GM18508 (cell line): ENCODE measurements around the gene DHRS3.
"Not testable (repeated sequence)": the region's sequence is repeated elsewhere in the genome, so short reads cannot be mapped to it uniquely, and the experiment has no call there.

Experiments
- ATAC-seq: cut with Tn5 transposase; IDR thresholded peaks from one replicate; pipeline ENCODE4 v1.9.1; 2021; ENCODE audit warnings: moderate number of reproducible peaks; ENCODE audit not compliant: insufficient read depth, unreplicated experiment

The DHRS3 gene, protein sequence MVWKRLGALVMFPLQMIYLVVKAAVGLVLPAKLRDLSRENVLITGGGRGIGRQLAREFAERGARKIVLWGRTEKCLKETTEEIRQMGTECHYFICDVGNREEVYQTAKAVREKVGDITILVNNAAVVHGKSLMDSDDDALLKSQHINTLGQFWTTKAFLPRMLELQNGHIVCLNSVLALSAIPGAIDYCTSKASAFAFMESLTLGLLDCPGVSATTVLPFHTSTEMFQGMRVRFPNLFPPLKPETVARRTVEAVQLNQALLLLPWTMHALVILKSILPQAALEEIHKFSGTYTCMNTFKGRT

DNA sequence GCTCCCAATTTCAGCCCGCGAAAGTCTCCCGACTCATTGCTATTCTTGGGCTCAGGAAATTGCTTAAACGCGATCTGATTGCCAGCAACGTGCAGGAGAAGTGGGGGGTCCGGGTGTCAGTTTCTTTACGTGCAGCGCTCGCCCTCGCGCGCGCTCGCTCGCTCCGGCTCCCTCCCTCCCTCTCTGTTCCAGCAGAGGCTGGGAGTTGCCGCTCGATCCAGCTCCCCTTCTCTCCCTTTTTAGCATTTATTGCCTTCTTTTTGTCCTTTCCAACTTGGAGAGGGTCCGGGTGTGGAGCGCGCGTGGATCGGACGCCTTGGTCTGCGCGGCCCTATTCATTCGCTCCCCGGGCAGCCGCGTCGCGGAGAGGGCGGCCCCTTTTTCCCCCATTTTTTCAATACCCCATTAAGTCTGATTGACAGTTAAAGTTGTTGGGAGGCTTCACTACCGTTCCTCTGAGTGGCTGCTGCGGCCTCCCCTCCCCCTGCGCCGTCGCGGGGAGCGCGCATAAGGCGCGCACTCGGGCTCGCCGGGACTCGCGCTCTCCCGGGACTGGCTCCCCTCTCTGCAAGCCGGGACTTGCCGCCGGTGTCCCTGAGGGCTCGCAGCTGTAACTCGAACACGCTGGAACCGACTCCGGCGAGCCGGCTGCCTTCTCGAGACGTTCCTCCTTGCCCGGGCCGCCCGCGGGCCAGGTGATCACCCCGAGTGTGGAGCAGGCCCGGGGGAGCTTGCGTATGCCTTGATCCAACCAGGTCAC is at the start of gene DHRS3:
DHRS3 (minus strand) TSS at position 310 of the 760 bp plus-strand sequence. CDS start 862 bp downstream, outside the sequence.
- no peak for ATAC-seq

DNA sequence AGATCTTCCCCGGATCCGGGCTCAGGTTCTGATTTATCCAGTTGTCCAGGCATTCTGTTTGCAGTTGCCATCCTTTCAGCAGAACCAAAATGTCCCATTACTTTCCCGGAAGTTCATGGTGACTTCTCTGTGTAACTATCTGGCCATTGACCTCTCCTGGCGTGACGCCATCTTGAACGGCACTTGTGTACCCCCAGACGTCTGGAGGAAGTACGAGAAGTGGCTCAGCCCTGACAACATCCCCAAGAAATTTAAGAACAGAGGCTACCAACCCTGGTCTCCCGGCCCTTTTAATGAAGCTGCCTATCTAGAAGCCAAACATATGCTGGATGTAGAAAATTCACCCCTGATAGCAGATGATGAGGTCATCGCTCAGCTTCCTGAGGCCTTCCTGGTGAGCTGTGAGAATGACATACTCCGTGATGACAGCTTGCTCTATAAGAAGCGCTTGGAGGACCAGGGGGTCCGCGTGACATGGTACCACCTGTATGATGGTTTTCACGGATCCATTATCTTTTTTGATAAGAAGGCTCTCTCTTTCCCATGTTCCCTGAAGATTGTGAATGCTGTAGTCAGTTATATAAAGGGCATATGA is 48.2 kb upstream of the DHRS3 start:
- ATAC-seq, result no peak

DNA sequence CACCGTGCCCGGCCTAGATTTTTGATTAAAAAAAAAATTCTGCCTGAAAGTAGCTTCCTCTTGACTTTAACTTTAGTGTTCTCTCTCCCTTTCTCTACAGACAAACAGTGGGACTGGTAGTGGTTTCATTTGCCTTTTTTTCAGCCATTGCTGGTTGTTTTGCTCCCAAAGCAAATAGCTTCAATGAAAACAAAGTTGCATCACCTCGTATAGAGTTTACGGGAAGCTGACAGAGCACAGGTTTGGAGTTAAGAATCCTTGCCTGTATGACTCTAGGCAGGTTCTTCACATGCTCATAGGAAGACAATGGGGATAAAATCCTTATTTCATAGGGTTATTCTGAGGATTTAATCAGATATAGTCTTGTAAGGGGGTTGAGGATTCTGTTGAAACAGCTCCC is 47.5 kb upstream of the DHRS3 start:
- ATAC-seq, result no peak

DNA sequence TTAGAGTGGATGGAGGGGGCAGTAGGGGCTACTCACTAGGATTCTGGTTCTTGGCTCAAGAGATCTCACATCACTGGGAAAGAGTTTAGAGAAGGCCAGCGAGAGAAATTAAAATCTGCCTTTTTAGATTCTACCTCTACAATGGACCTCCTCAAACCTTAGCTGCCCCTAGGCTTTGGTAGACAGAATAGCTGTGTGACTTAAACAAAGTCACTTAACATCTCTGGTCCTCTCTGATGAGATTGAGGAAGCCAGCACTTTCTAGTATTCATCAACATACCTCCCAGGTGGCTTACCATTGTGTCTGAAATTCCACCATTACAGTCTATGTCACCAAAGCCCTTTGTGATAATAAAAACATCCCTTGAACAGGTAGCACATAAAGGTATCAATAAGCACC is 44.5 kb upstream of the DHRS3 start:
- no peak for ATAC-seq

DNA sequence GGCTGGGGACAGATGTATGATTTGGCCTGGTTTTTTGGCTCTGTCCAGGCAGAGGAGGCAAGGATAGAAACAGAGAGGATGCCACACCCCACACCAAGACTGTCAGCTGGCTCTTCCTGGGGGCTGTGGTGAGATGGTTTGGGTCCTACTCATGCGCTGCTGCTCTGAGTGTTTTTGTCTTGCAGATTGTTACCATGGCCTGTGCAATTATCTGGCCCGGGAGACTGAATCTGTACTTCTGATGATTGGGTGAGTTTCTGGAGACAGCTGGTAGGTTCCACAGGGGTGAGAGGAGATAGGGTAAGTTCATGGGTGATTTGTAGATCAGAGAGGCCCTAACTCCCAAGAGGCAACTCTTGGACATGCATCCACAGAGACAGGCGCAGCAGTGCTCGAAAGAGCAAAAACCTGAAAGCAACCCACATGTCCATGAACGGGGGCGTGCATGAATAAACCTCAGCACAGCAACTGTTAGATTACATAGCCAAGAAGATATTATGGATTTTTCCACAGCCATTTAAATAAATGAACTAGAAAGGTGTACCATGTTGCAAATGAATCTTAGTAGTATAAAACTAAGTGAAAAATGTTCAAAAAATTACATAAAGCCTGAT is 43.7 kb upstream of the DHRS3 start:
- no peak for ATAC-seq

DNA sequence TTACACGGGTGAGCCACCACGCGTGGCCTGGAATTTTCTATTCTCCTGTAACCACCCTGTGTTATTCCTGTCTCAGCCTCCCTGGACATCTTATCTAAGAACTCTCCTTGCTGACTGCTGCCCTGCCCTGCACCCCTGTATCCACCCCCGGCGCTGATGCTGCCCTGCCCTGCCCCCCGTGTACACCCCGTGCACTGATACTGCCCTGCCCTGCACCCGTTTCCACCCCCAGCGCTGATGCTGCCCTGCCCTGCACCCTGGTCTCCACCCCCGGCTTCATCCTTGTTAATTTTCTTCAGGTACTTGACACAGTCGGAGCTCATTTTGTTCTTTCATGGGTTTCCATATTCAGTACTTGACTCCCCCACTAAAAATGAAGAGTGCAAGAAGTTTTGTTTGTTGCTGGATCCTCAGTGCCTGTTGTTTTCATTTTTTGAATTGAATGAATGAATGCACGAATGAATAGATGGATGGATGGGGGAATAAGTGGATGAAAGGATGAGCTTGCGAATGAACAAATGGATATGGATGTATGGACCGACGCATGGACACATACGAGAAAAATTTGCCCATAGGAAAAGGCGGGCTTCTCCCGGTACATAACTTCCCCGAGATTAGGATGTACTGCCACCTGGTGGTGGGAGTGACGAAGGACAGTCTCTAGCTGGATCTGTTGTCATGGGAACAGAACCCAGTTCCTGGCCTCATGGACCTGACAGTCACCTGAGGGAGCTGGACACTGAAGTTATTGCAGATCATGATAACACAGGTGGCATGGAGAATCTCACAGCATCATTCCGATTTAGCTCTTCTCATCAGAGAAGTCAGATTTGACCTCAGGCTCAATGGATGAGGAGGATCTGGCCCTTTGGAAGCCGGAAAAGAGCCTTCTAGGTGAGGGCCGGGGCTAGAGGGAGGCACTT is 40.8 kb upstream of the DHRS3 start:
- ATAC-seq, result no peak

DNA sequence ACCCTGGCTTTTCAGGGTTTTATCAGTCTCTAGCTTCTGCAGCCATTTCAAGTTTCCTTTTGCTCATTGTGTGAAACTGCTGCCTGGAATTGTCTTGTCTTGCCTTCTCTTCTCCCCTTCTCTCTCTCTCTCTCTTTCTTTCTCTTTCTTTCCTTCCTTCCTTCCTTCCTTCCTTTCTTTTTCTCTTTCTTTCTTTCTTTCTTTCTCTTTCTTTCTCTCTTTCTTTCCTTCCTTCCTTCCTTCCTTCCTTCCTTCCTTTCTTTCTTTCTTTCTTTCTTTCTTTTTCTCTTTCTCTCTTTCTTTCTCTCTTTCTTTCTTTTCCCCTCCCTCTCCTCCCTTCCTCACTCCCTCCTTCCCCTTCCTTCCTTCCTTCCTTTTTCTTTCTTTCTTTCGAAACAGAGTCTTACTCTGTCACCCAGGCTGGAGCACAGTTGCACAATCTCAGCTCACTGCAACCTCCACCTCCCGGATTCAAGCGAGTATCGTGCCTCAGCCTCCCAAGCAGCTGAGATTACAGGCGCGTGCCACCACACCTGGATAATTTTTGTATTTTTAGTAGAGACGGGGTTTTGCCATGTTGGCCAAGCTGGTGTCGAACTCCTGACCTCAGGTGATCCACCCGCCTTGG is 40.0 kb upstream of the DHRS3 start:
- not testable (repeated sequence) for ATAC-seq

DNA sequence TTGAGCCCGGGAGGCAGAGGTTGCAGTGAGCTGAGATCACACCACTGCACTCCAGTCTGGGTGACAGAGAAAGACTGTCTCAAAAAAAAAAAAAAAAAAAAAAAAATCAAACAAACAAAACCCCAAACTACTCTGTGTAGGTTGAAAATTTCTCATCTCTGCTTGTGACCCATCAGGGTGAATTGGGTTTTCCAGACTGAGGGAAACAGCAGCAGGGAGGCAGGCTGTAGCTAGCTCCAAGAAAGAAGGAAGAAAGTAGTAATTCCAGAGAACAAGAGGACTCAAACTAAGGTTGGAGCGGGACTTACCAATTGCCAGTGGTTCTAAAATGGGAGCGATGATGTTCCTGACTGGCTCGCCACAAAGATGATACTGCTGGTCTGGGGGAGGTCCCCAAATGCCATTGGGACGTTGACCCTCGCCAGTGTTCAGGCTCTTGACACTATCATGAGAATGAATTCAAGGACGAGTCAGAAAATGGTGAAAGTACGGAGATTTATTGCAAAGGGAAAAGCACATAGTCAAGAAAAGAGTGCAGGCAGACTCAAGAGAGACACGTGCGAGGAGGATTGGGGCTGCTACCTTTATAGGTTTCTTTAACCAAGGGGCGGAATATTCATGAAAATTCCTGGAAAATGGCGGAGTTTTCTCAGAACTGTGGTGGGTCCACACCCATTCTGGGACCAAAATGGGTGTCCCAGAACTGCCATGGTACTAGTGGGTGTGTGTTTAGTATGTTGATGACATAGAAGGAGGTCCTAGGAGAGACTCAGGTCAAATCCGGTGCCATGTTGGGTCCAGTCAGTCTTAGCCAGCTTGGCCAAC is 39.3 kb upstream of the DHRS3 start:
- no peak for ATAC-seq

DNA sequence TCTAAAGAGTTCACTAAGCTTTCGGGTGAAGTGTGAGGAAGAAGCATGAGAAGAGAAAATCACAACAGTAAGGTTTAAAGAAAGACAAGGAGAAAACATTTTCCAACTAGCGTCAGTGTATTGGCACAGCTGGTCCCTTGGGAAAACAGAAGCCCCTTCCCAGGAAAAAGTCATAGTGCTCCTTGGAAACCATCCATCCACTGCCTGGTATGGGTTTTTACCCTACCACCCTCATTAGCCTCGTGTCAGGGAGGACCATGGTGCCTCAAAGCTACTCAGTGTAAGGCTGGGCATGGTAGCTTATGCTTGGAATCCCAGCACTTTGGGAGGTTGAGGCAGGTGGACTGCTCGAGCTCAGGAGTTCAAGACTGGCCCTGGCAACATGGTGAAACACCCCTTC is 38.6 kb upstream of the DHRS3 start:
- ATAC-seq, result no peak

DNA sequence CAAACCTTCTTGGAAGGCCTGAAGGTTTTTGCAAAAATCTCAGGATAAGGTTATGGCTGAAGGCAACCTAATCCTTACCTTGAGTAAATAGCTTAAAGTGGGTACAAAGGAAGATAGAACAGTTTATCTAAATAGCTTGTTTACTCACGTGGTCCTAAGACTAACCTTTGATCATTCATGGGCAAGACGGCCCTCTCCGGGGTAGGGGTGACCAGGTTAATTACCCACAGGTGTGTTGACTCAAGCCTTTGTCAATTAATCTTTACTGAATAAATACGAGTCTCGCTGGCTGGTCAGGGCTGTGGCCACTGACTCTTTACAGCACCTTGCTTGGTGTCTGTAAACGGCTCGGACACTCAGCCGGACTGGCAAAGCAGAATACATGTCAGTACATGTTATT is 36.6 kb upstream of the DHRS3 start:
- no peak for ATAC-seq

DNA sequence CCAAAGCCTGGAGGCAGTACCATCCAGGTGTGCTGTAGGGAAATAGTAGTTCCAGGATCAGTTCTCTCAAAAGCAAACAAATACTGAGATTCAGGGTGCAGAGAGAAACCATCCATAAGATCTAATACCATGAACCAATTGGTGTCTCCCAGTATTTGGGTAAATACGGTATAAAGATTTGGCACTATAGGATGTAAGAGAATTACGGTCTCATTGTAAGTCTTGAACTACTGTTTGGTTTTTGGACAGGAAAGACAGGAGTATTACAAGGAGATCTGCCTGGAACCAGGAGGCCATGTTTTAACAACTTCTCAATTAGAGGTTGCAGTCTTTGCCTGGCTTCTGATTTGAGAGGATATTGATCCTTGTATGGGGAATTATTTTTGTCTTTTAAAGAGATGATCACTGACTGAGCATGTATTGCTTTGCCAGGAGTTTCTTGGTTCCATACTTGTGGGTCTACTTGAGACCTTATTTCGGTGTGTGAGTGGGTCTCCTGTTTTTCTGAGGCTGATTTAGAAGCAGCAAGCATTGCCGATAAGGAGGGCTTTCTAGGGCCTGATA is 36.1 kb upstream of the DHRS3 start:
- ATAC-seq, result no peak

DNA sequence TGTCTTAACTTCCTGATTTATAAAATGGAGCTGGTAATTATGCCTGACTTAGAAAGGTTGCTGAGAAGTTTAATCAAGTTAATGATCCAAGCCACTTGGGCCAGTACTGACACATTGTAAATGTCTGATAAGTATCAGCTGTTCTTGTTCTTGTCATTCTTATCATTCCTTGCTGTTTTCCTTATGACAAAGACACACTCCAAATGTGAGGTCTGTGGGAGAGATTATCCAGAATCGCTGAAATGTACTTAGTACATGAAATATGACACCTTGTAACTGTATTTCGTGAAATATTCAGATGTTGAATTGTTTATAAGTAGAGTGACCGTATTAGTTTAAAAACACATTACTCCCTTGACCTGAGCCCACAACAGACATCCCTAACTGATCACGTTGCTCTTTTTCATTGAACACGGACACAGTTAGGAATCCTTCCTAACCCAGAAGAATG is 32.0 kb upstream of the DHRS3 start:
- no peak for ATAC-seq

DNA sequence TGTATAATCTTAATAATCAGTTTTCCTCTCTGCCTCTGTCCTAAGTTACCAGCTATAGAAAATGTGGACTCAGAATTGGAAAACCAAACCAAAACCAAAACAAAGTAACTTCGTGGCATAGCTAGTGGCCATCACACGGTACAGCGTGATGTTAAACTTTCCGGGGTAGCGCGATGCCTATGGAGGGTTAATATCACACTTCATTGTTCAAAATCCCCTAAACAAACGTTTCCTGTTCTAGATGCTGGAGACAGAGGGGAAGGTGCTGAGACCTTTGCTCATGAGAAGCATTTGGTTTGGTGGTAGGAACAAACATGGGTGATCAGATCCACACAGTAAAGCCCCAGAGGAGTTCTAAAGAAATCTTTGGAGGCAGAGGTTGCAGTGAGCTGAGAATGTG is 30.7 kb upstream of the DHRS3 start:
- ATAC-seq, result no peak

DNA sequence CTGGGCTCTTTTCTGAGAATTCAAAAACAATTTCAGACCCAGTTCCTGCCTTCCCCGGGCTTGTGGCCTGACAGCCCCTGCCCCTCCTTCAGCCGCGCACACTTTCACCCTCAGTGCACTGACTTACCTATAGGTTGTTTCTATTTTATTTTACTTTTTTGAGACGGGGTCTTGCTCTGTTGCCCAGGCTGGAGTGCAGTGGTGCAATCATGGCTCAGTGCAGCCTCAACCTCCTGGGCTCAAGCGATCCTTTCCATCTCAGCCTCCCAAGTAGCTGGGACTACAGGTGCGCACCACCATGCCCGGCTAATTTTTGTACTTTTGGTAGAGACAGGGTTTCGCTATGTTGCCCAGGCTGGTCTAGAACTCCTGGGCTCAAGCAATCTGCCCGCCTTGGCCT is 27.4 kb upstream of the DHRS3 start:
- ATAC-seq, result not testable (repeated sequence)

DNA sequence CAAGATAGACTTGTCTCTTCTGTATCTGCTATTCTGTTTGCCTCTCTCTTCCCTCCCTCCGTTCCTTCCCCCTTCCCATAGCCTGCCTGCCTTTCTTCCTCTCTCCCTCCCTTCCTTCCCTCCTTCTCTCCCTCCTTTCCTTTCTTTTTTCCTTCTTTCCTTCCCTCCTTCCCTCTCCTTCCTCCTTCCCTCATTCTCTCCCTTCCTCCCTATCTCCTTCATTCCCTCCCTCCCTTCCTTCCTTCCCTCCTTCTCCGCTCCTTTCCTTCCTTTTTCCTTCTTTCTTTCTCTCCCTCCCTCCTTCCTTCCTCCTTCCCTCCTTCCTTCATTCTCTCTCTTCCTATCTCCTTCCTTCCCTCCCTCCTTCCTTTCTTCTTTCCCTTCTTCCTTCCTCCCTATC is 26.8 kb upstream of the DHRS3 start:
- no peak for ATAC-seq

DNA sequence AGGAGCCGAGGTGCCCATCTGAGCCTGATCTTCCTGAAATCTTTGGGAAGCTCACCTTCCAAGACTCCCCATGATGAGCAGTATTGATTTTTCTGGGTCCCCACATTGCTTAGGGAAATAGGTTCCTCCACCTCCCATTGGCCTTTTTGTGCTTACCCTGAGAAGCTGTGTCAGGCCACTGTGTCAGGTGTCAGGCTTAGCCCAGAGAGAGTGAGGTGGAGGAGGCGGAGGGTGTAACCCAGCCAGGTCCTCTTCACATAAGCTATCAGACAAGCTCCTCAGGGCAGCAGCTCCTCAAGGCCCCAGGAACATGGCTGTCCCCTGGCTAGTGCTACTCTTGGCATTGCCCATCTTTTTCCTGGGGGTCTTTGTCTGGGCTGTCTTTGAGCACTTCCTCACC is 26.2 kb upstream of the DHRS3 start:
- no peak for ATAC-seq

DNA sequence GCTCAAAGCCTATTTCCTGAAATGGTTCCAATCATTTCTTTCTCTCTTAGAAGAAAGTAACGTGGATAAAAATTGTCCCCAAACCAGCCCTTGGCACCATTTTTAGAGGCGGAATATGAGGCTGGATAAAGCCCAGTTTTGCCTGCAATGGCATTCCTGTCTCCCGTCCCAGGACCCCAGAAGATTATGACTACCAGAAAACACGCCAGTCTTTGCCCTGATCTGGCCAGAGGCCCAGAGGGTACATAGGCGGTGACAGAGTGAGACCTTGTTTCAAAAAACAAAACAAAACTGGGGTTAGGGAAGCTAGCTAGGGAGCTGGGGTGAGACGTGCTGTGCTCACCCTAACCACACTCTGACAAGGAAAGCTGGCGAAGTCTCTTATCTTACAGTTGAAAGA is 25.8 kb upstream of the DHRS3 start, which contains the start of gene AADACL4:
AADACL4 (plus strand) TSS at position 301 of the 400 bp plus-strand sequence. CDS start 462 bp downstream, outside the sequence.
- ATAC-seq, result no peak

DNA sequence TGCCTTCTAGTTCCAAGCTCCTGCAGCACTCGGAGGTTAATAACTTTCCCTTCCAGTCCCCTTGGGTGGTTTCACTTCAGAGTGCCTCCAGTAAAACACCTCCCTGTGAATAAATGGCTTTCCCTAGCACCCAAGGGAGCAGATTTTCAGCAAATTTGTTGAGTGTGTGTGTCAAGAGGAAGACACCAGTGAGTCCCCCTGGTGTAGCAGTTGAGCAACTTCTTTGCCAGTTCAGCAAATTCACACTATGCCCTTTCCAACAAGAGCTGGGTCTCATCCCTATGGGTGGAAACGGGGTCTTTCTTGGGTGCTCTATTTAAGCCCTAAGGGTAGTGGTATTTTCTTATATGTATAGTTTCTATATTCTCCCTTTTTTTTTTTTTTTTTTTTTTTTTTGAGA is 25.1 kb upstream of the DHRS3 start:
- no peak for ATAC-seq
